Chondrocyte (in vitro differentiated cells): ENCODE results near the gene SIGLEC10. TPM values are rescaled to one million over a fixed set of nuclear protein-coding genes. Genes with fewer than 3 reads are reported as not detected.
"Not testable (repeated sequence)": the region's sequence is repeated elsewhere in the genome, so short reads cannot be mapped to it uniquely, and the experiment has no call there.

Experiments
- DNase-seq: peaks from one replicate; pipeline ENCODE4 v3.0.0; 2021; ENCODE audit warnings: mixed read lengths, low spot score
- H3K27ac Mint-ChIP-seq: one replicate; pipeline ENCODE4 v1.8.0; 2021; ENCODE audit warnings: mild to moderate bottlenecking, moderate library complexity, mixed read lengths; ENCODE audit not compliant: unreplicated experiment
- H3K27me3 Mint-ChIP-seq: 2 replicates; pipeline ENCODE4 v1.8.0; 2021; ENCODE audit warnings: low read depth, mixed read lengths
- H3K36me3 Mint-ChIP-seq: 2 replicates; pipeline ENCODE4 v1.8.0; 2021; ENCODE audit warnings: low read depth, mixed read lengths
- H3K4me1 Mint-ChIP-seq: 2 replicates; pipeline ENCODE4 v1.8.0; 2021; ENCODE audit warnings: low read depth, mild to moderate bottlenecking, mixed read lengths
- H3K4me3 Mint-ChIP-seq: one replicate; pipeline ENCODE4 v1.8.0; 2021; ENCODE audit warnings: mild to moderate bottlenecking, moderate library complexity, mixed read lengths; ENCODE audit not compliant: unreplicated experiment
- H3K9me3 Mint-ChIP-seq: 2 replicates; pipeline ENCODE4 v1.8.0; 2021; ENCODE audit warnings: low read depth, mixed read lengths
- total RNA-seq: library from RNA; stranded (reverse); gene quantifications from 3 replicates; pipeline ENCODE4 v1.2.1, GENCODE V29; 2021
- TF ChIP-seq, protein P1 (sequence below): fragments of 200-600 bp; sonication (generic); IDR thresholded peaks from 2 replicates; pipeline ENCODE4 v1.5.0; 2021; ENCODE audit warnings: antibody characterized with exemption, mild to moderate bottlenecking, moderate library complexity

Gene SIGLEC10
- total RNA-seq, 1 donor from 2014 or later, result not detected

- no peak for DNase-seq
- TF ChIP-seq, protein P1, sequence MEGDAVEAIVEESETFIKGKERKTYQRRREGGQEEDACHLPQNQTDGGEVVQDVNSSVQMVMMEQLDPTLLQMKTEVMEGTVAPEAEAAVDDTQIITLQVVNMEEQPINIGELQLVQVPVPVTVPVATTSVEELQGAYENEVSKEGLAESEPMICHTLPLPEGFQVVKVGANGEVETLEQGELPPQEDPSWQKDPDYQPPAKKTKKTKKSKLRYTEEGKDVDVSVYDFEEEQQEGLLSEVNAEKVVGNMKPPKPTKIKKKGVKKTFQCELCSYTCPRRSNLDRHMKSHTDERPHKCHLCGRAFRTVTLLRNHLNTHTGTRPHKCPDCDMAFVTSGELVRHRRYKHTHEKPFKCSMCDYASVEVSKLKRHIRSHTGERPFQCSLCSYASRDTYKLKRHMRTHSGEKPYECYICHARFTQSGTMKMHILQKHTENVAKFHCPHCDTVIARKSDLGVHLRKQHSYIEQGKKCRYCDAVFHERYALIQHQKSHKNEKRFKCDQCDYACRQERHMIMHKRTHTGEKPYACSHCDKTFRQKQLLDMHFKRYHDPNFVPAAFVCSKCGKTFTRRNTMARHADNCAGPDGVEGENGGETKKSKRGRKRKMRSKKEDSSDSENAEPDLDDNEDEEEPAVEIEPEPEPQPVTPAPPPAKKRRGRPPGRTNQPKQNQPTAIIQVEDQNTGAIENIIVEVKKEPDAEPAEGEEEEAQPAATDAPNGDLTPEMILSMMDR, result no peak
- H3K27ac Mint-ChIP-seq, result no peak overlapping the region
- peaks cover 3% of the 10 kb centered on the region for H3K4me1 Mint-ChIP-seq
- H3K36me3 Mint-ChIP-seq, result no peaks in the 10 kb centered on the region
- peaks cover 3% of the 10 kb centered on the region for H3K9me3 Mint-ChIP-seq
- H3K4me3 Mint-ChIP-seq, result no peak overlapping the region
- peaks cover 2% of the 10 kb centered on the region for H3K27me3 Mint-ChIP-seq
Observed at GRCh38 chr19:51410950-51411748, 6.3 kb downstream of the SIGLEC10 start.

- peaks cover 17% of the 10 kb centered on the region for H3K9me3 Mint-ChIP-seq
- H3K27ac Mint-ChIP-seq, result no peak overlapping the region
- TF ChIP-seq, protein P1, result peak; percentile 49
- H3K4me1 Mint-ChIP-seq, result peaks cover 3% of the 10 kb centered on the region
- DNase-seq, result no peak
- no peaks in the 10 kb centered on the region for H3K36me3 Mint-ChIP-seq
- H3K4me3 Mint-ChIP-seq, result no peak overlapping the region
- peaks cover 2% of the 10 kb centered on the region for H3K27me3 Mint-ChIP-seq
Observed at GRCh38 chr19:51407511-51408131, 9.8 kb downstream of the SIGLEC10 start.

GRCh38 chr19:51402117-51402516 lies 15.3 kb downstream of the SIGLEC10 start:
- no peak overlapping the region for H3K27ac Mint-ChIP-seq
- H3K4me1 Mint-ChIP-seq, result no peaks in the 10 kb centered on the region
- no peak overlapping the region for H3K4me3 Mint-ChIP-seq
- H3K9me3 Mint-ChIP-seq, result peaks cover 27% of the 10 kb centered on the region
- TF ChIP-seq, protein P1, result no peak
- no peak for DNase-seq
- peaks cover 3% of the 10 kb centered on the region for H3K36me3 Mint-ChIP-seq
- no peaks in the 10 kb centered on the region for H3K27me3 Mint-ChIP-seq

GRCh38 chr19:51399936-51400335 lies 17.5 kb downstream of the SIGLEC10 start:
- H3K27me3 Mint-ChIP-seq, H3K36me3 Mint-ChIP-seq, DNase-seq, H3K27ac Mint-ChIP-seq, H3K4me1 Mint-ChIP-seq, H3K4me3 Mint-ChIP-seq: not testable (repeated sequence)
- peaks cover 21% of the 10 kb centered on the region for H3K9me3 Mint-ChIP-seq

DNA sequence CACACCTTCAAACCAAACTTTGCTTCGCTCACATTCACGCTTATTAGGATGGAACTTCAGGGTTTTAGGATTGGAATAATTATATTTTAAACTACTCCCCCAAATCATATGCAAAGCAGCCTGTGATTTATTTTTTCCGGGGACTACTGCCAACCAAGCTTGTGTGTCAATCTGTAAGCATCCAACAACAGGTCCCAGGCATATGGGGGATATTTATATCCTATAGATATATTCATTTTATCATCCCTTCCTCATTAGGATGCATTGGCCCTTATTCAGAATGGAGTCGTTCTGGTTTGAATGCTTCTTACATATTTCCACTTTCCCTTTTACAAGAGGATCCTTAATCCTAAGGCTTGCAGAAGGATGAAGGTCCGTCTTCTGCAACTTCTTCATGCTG lies 18.2 kb downstream of the SIGLEC10 start:
- Mint-ChIP-seq H3K27me3 (no peaks in the 10 kb centered on the region), H3K4me3 (no peak overlapping the region), H3K36me3 (peaks cover 3% of the 10 kb centered on the region), H3K9me3 (peaks cover 21% of the 10 kb centered on the region), H3K27ac (no peak overlapping the region), H3K4me1 (peaks cover 8% of the 10 kb centered on the region)
- no peak for DNase-seq
- TF ChIP-seq, protein P1, result no peak
